PFSK-1 (cell line): Measurements from ENCODE around the gene TRIM5.

Experiments used
- POLR2AphosphoS5 ChIP-seq: IDR thresholded peaks from 2 replicates; pipeline ENCODE4 v1.6.1; 2012; ENCODE audit warnings: low read depth, mild to moderate bottlenecking, control low read depth, low read length, moderate library complexity
- SIN3A ChIP-seq: IDR thresholded peaks from 2 replicates; pipeline ENCODE4 v1.6.1; 2012; ENCODE audit warnings: mild to moderate bottlenecking, low read length, moderate library complexity, borderline replicate concordance; ENCODE audit not compliant: insufficient read depth
- TAF1 ChIP-seq: IDR thresholded peaks from 2 replicates; pipeline ENCODE4 v1.6.1; 2012; ENCODE audit warnings: low read length, control low read depth, borderline replicate concordance; ENCODE audit not compliant: insufficient read depth
- TF ChIP-seq, protein P1 (sequence below), 2 experiments: IDR thresholded peaks; 2 replicates each; pipeline versions ENCODE4 v1.6.1 to v1.8.0; 2011 to 2012; ENCODE audit warnings: low read depth in 2 of 2, low read length in 2 of 2, control low read depth in 1 of 2, inconsistent platforms in 1 of 2, mild to moderate bottlenecking in 1 of 2, moderate library complexity in 1 of 2; ENCODE audit not compliant: insufficient read depth in 1 of 2

DNA sequence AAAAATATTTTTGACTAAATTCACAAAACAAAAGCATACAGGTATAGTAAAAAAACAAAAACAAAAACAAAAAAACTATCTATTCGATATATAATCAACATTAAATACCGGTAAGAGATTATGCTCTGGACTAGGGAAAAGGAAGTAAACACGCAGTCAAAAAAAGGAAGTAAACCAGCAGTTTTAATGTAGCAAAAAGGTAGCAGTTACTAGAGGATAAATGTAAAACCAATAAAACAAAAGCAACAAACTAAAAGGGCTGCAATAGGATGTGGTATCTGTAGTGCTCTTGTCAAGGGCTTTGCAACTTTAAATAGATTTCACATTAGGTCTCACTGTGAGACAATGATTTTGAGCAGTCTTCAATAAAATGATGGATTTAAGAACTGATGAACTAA, 7.1 kb upstream of the TRIM5 start:
- TF ChIP-seq TAF1 (no peak), POLR2AphosphoS5 (no peak), SIN3A (no peak)
- TF ChIP-seq, protein P1, sequence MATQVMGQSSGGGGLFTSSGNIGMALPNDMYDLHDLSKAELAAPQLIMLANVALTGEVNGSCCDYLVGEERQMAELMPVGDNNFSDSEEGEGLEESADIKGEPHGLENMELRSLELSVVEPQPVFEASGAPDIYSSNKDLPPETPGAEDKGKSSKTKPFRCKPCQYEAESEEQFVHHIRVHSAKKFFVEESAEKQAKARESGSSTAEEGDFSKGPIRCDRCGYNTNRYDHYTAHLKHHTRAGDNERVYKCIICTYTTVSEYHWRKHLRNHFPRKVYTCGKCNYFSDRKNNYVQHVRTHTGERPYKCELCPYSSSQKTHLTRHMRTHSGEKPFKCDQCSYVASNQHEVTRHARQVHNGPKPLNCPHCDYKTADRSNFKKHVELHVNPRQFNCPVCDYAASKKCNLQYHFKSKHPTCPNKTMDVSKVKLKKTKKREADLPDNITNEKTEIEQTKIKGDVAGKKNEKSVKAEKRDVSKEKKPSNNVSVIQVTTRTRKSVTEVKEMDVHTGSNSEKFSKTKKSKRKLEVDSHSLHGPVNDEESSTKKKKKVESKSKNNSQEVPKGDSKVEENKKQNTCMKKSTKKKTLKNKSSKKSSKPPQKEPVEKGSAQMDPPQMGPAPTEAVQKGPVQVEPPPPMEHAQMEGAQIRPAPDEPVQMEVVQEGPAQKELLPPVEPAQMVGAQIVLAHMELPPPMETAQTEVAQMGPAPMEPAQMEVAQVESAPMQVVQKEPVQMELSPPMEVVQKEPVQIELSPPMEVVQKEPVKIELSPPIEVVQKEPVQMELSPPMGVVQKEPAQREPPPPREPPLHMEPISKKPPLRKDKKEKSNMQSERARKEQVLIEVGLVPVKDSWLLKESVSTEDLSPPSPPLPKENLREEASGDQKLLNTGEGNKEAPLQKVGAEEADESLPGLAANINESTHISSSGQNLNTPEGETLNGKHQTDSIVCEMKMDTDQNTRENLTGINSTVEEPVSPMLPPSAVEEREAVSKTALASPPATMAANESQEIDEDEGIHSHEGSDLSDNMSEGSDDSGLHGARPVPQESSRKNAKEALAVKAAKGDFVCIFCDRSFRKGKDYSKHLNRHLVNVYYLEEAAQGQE (IDR thresholded peaks at IDR 0.05; ENCODE audit: insufficient read depth in 1 of 2, low read depth in 2 of 2, low read length in 2 of 2) = no peak
